BE2C (cell line): ENCODE measurements around the gene ADGRL3.
"Not testable (repeated sequence)": the region's sequence is repeated elsewhere in the genome, so short reads cannot be mapped to it uniquely, and the experiment has no call there.

Experiments
- DNase-seq: peaks from one replicate; pipeline ENCODE4 v3.0.0-alpha.2; 2020
- H3K27me3 ChIP-seq: fragments of 250-450 bp; sonication (Bioruptor Pico); 2 replicates; pipeline ENCODE4 v1.5.1; 2020; ENCODE audit warnings: mild to moderate bottlenecking
- H3K36me3 ChIP-seq: fragments of 250-450 bp; sonication (Bioruptor Pico); 2 replicates; pipeline ENCODE4 v1.5.1; 2020; ENCODE audit warnings: mild to moderate bottlenecking
- H3K4me1 ChIP-seq: fragments of 250-450 bp; sonication (Bioruptor Pico); 2 replicates; pipeline ENCODE4 v1.5.1; 2020
- H3K4me3 ChIP-seq: 2 replicates; pipeline ENCODE4 v1.5.1; 2011; ENCODE audit warnings: low read depth, low read length
- H3K9me3 ChIP-seq: fragments of 250-450 bp; sonication (Bioruptor Pico); 2 replicates; pipeline ENCODE4 v1.5.1; 2020
- TF ChIP-seq, protein P1 (sequence below): IDR thresholded peaks from 2 replicates; pipeline ENCODE4 v1.5.1; 2012; ENCODE audit warnings: mild to moderate bottlenecking, low read depth, low read length

The ADGRL3 gene

GRCh38 chr4:61201961-61202637, 2.0 kb downstream of the ADGRL3 start:
- no peaks in the 10 kb centered on the region for H3K9me3 ChIP-seq
- peak overlapping the region; percentile 65 for H3K4me3 ChIP-seq
- TF ChIP-seq, protein P1, sequence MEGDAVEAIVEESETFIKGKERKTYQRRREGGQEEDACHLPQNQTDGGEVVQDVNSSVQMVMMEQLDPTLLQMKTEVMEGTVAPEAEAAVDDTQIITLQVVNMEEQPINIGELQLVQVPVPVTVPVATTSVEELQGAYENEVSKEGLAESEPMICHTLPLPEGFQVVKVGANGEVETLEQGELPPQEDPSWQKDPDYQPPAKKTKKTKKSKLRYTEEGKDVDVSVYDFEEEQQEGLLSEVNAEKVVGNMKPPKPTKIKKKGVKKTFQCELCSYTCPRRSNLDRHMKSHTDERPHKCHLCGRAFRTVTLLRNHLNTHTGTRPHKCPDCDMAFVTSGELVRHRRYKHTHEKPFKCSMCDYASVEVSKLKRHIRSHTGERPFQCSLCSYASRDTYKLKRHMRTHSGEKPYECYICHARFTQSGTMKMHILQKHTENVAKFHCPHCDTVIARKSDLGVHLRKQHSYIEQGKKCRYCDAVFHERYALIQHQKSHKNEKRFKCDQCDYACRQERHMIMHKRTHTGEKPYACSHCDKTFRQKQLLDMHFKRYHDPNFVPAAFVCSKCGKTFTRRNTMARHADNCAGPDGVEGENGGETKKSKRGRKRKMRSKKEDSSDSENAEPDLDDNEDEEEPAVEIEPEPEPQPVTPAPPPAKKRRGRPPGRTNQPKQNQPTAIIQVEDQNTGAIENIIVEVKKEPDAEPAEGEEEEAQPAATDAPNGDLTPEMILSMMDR = no peak
- H3K4me1 ChIP-seq = no peaks in the 10 kb centered on the region
- peaks cover 53% of the 10 kb centered on the region for H3K27me3 ChIP-seq
- peak; percentile 9 for DNase-seq
- no peaks in the 10 kb centered on the region for H3K36me3 ChIP-seq

- no peaks in the 10 kb centered on the region for H3K4me1 ChIP-seq
- no peaks in the 10 kb centered on the region for H3K36me3 ChIP-seq
- peak; percentile 6 for DNase-seq
- peak overlapping the region; percentile 43 for H3K4me3 ChIP-seq
- TF ChIP-seq, protein P1 = no peak
- no peaks in the 10 kb centered on the region for H3K9me3 ChIP-seq
- H3K27me3 ChIP-seq = peaks cover 53% of the 10 kb centered on the region
Observed at GRCh38 chr4:61202638-61203435, 2.7 kb downstream of the ADGRL3 start.

DNA sequence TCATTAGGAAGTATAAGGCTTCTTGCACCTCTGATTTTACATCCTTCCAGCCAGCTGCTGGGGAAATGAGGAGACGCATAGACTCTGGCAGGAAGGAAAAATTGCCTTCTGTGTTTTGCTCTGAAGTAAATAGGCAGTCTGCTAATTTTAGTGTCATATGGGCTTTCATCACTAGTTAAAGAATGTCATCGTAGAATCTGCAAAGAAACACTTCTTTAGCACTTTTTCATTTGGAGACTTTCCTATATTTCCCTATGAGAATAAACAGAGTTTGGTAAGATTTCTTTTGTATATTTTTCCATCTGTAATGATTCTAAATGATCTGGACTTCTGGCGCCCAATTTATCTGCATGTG, 3.3 kb downstream of the ADGRL3 start:
- DNase-seq = no peak
- Histone ChIP-seq H3K27me3 (peaks cover 53% of the 10 kb centered on the region), H3K36me3 (no peaks in the 10 kb centered on the region), H3K4me3 (peak overlapping the region; percentile 43; the same call in 1 of the 2 replicates), H3K4me1 (no peaks in the 10 kb centered on the region), H3K9me3 (no peaks in the 10 kb centered on the region)
- TF ChIP-seq, protein P1 = no peak

- H3K4me3 ChIP-seq = no peak overlapping the region
- no peaks in the 10 kb centered on the region for H3K36me3 ChIP-seq
- H3K27me3 ChIP-seq = peaks cover 53% of the 10 kb centered on the region
- DNase-seq = no peak
- TF ChIP-seq, protein P1 = no peak
- no peaks in the 10 kb centered on the region for H3K9me3 ChIP-seq
- H3K4me1 ChIP-seq = no peaks in the 10 kb centered on the region
Observed at GRCh38 chr4:61204353-61205060, 4.4 kb downstream of the ADGRL3 start.

DNA sequence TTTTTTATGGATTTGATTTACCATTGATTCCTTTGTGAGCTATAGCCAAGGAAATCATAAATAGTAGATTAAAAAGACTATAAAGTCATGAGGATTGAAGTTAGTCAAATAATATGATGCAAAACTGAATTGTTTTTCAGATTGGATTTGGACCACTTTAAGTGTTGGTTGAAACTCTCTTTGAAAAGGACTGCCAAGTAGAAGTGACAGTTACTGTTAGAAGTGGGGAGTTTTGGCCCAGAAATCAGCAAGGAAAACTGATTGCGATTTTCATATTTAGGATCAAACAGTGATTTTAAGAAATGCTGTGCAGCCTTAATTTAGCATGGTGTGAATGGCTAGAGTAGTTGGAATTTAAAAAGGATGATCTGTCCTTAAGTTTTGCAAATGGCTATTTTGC, 4.9 kb downstream of the ADGRL3 start:
- H3K4me3 ChIP-seq = no peak overlapping the region
- no peaks in the 10 kb centered on the region for H3K36me3 ChIP-seq
- no peak for DNase-seq
- TF ChIP-seq, protein P1 = no peak
- no peaks in the 10 kb centered on the region for H3K9me3 ChIP-seq
- H3K27me3 ChIP-seq = peaks cover 51% of the 10 kb centered on the region
- H3K4me1 ChIP-seq = no peaks in the 10 kb centered on the region

DNA sequence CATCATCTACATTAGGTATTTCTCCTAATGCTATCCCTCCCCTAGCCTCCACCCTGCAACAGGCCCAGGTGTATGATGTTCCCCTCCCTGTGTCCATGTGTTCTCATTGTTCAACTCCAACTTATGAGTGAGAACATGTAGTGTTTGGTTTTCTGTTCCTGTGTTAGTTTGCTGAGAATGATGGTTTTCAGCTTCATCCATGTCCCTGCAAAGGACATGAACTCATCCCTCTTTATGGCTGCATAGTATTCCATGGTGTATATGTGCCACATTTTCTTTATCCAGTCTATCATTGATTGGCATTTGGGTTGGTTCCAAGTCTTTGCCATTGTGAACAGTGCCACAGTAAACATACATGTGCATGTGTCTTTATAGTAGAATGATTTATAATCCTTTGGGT, 7.0 kb downstream of the ADGRL3 start:
- H3K9me3 ChIP-seq, H3K36me3 ChIP-seq, H3K4me3 ChIP-seq, DNase-seq, H3K4me1 ChIP-seq: not testable (repeated sequence)
- H3K27me3 ChIP-seq = peaks cover 30% of the 10 kb centered on the region
